ENCODE results near the gene CYP2C8. TPM values are rescaled to one million over a fixed set of nuclear protein-coding genes. Genes with fewer than 3 reads are reported as not detected.
"Not testable (repeated sequence)": the region's sequence is repeated elsewhere in the genome, so short reads cannot be mapped to it uniquely, and the experiment has no call there.

CYP2C8 gene
- 0.29 TPM for polyA plus RNA-seq (2013, experiment 1 of 2)
- polyA plus RNA-seq (2013, experiment 2 of 2), result 0.46 TPM

GRCh38 chr10:95069286-95069685, at the start of gene CYP2C8:
Gene CYP2C8 (minus strand): TSS chr10:95069497. CDS start chr10:95069402, 95 bp downstream.
- peak within 1 kb of the TSS; percentile 36 for H3K4ac ChIP-seq (ENCODE audit: low read depth, low read length)
- no peak within 1 kb of the TSS for H2BK15ac ChIP-seq (replicated peaks; ENCODE audit: low read depth)
- no peak within 1 kb of the TSS for H3K23ac ChIP-seq (ENCODE audit: low read length)
- no peak for DNase-seq
- no peak within 1 kb of the TSS for H2BK5ac ChIP-seq (ENCODE audit: low read length)
- no peak within 1 kb of the TSS for H4K8ac ChIP-seq (ENCODE audit: low read depth, low read length)
- H2BK120ac ChIP-seq (ENCODE audit: low read depth, low read length), result no peak within 1 kb of the TSS
- no peaks in the 10 kb centered on the region for H3K27me3 ChIP-seq (ENCODE audit: insufficient read depth, low read length, poor library complexity)
- H3K36me3 ChIP-seq (ENCODE audit: control insufficient read depth, insufficient read depth, low read length), result no peaks in the 10 kb centered on the region
- H3K27ac ChIP-seq (ENCODE audit: low read depth, low read length), result no peak within 1 kb of the TSS
- no peak within 1 kb of the TSS for H3K18ac ChIP-seq (ENCODE audit: low read length)
- no peak within 1 kb of the TSS for H4K5ac ChIP-seq (ENCODE audit: low read length)
- no peaks in the 10 kb centered on the region for H3K79me2 ChIP-seq (ENCODE audit: control insufficient read depth, insufficient read depth, low read length)
- H3K4me2 ChIP-seq (ENCODE audit: low read length), result no peak within 1 kb of the TSS
- no peaks in the 10 kb centered on the region for H3K79me1 ChIP-seq (ENCODE audit: low read length)
- H2AK5ac ChIP-seq (ENCODE audit: low read length), result no peak within 1 kb of the TSS
- no peak within 1 kb of the TSS for H3K56ac ChIP-seq (ENCODE audit: low read length)
- H3K4me3 ChIP-seq (ENCODE audit: low read length), result no peak within 1 kb of the TSS
- no peak within 1 kb of the TSS for H3K9ac ChIP-seq (ENCODE audit: low read length)
- no peaks in the 10 kb centered on the region for H3K4me1 ChIP-seq (ENCODE audit: control insufficient read depth, low read depth, low read length)

- Histone ChIP-seq H2BK5ac (ENCODE audit: low read length) (no peak overlapping the region), H3K56ac (ENCODE audit: low read length) (no peak overlapping the region), H3K18ac (ENCODE audit: low read length) (no peak overlapping the region), H4K8ac (ENCODE audit: low read depth, low read length) (no peak overlapping the region), H2BK15ac (replicated peaks; ENCODE audit: low read depth) (no peak overlapping the region), H3K79me2 (ENCODE audit: control insufficient read depth, insufficient read depth, low read length) (no peaks in the 10 kb centered on the region), H2AK5ac (ENCODE audit: low read length) (no peak overlapping the region), H3K27ac (ENCODE audit: low read depth, low read length) (no peak overlapping the region), H3K79me1 (ENCODE audit: low read length) (no peaks in the 10 kb centered on the region), H2BK120ac (ENCODE audit: low read depth, low read length) (no peak overlapping the region), H3K9ac (ENCODE audit: low read length) (no peak overlapping the region), H3K4me2 (ENCODE audit: low read length) (no peak overlapping the region), H3K4ac (ENCODE audit: low read depth, low read length) (no peak overlapping the region), H3K27me3 (ENCODE audit: insufficient read depth, low read length, poor library complexity) (no peaks in the 10 kb centered on the region), H4K5ac (ENCODE audit: low read length) (no peak overlapping the region), H3K4me3 (ENCODE audit: low read length) (no peak overlapping the region), H3K4me1 (ENCODE audit: control insufficient read depth, low read depth, low read length) (no peaks in the 10 kb centered on the region), H3K23ac (ENCODE audit: low read length) (no peak overlapping the region), H3K36me3 (ENCODE audit: control insufficient read depth, insufficient read depth, low read length) (no peaks in the 10 kb centered on the region)
- DNase-seq, result no peak
- no CpG with 5 or more reads among the region's 2 CpGs for WGBS (ENCODE audit: extremely low coverage, insufficient coverage, low lambda C conversion rate)
Observed at GRCh38 chr10:95116869-95117269, 47.6 kb upstream of the CYP2C8 start.

- not testable (repeated sequence) for H3K4me1 ChIP-seq (ENCODE audit: control insufficient read depth, low read depth, low read length); H3K9ac ChIP-seq (ENCODE audit: low read length); H2BK5ac ChIP-seq (ENCODE audit: low read length); H3K36me3 ChIP-seq (ENCODE audit: control insufficient read depth, insufficient read depth, low read length); H4K8ac ChIP-seq (ENCODE audit: low read depth, low read length); H3K56ac ChIP-seq (ENCODE audit: low read length); DNase-seq; H3K27ac ChIP-seq (ENCODE audit: low read depth, low read length); H3K4ac ChIP-seq (ENCODE audit: low read depth, low read length); H3K79me2 ChIP-seq (ENCODE audit: control insufficient read depth, insufficient read depth, low read length); H3K4me3 ChIP-seq (ENCODE audit: low read length); H3K18ac ChIP-seq (ENCODE audit: low read length); H2BK15ac ChIP-seq (replicated peaks; ENCODE audit: low read depth); H3K4me2 ChIP-seq (ENCODE audit: low read length); H3K27me3 ChIP-seq (ENCODE audit: insufficient read depth, low read length, poor library complexity); H3K23ac ChIP-seq (ENCODE audit: low read length); H2BK120ac ChIP-seq (ENCODE audit: low read depth, low read length); H4K5ac ChIP-seq (ENCODE audit: low read length); H3K79me1 ChIP-seq (ENCODE audit: low read length); H2AK5ac ChIP-seq (ENCODE audit: low read length)
- no CpG with 5 or more reads among the region's 6 CpGs for WGBS (ENCODE audit: extremely low coverage, insufficient coverage, low lambda C conversion rate)
Observed at GRCh38 chr10:95110823-95111222, 41.5 kb upstream of the CYP2C8 start.

GRCh38 chr10:95097805-95098204, 28.5 kb upstream of the CYP2C8 start:
- Histone ChIP-seq H3K36me3 (ENCODE audit: control insufficient read depth, insufficient read depth, low read length) (no peaks in the 10 kb centered on the region), H3K23ac (ENCODE audit: low read length) (no peak overlapping the region), H3K4ac (ENCODE audit: low read depth, low read length) (no peak overlapping the region), H2BK5ac (ENCODE audit: low read length) (no peak overlapping the region), H3K79me1 (ENCODE audit: low read length) (no peaks in the 10 kb centered on the region), H3K4me3 (ENCODE audit: low read length) (no peak overlapping the region), H2AK5ac (ENCODE audit: low read length) (no peak overlapping the region), H3K27me3 (ENCODE audit: insufficient read depth, low read length, poor library complexity) (no peaks in the 10 kb centered on the region), H3K4me1 (ENCODE audit: control insufficient read depth, low read depth, low read length) (no peaks in the 10 kb centered on the region), H3K27ac (ENCODE audit: low read depth, low read length) (no peak overlapping the region), H3K9ac (ENCODE audit: low read length) (no peak overlapping the region), H2BK15ac (replicated peaks; ENCODE audit: low read depth) (no peak overlapping the region), H4K5ac (ENCODE audit: low read length) (no peak overlapping the region), H2BK120ac (ENCODE audit: low read depth, low read length) (no peak overlapping the region), H3K18ac (ENCODE audit: low read length) (no peak overlapping the region), H3K56ac (ENCODE audit: low read length) (no peak overlapping the region), H3K79me2 (ENCODE audit: control insufficient read depth, insufficient read depth, low read length) (no peaks in the 10 kb centered on the region), H4K8ac (ENCODE audit: low read depth, low read length) (no peak overlapping the region), H3K4me2 (ENCODE audit: low read length) (no peak overlapping the region)
- no CpG with 5 or more reads among the region's 1 CpG for WGBS (ENCODE audit: extremely low coverage, insufficient coverage, low lambda C conversion rate)
- no peak for DNase-seq

- Histone ChIP-seq H3K9ac (ENCODE audit: low read length) (no peak overlapping the region), H4K5ac (ENCODE audit: low read length) (no peak overlapping the region), H2BK5ac (ENCODE audit: low read length) (no peak overlapping the region), H3K4me3 (ENCODE audit: low read length) (no peak overlapping the region), H3K4me1 (ENCODE audit: control insufficient read depth, low read depth, low read length) (no peaks in the 10 kb centered on the region), H2BK120ac (ENCODE audit: low read depth, low read length) (no peak overlapping the region), H3K36me3 (ENCODE audit: control insufficient read depth, insufficient read depth, low read length) (no peaks in the 10 kb centered on the region), H3K56ac (ENCODE audit: low read length) (no peak overlapping the region), H3K79me2 (ENCODE audit: control insufficient read depth, insufficient read depth, low read length) (no peaks in the 10 kb centered on the region), H4K8ac (ENCODE audit: low read depth, low read length) (no peak overlapping the region), H3K79me1 (ENCODE audit: low read length) (no peaks in the 10 kb centered on the region), H3K4me2 (ENCODE audit: low read length) (no peak overlapping the region), H3K27ac (ENCODE audit: low read depth, low read length) (no peak overlapping the region), H3K27me3 (ENCODE audit: insufficient read depth, low read length, poor library complexity) (no peaks in the 10 kb centered on the region), H3K23ac (ENCODE audit: low read length) (no peak overlapping the region), H2AK5ac (ENCODE audit: low read length) (no peak overlapping the region), H3K18ac (ENCODE audit: low read length) (no peak overlapping the region), H2BK15ac (replicated peaks; ENCODE audit: low read depth) (no peak overlapping the region), H3K4ac (ENCODE audit: low read depth, low read length) (no peak overlapping the region)
- WGBS (ENCODE audit: extremely low coverage, insufficient coverage, low lambda C conversion rate), result no CpG with 5 or more reads among the region's 1 CpG
- no peak for DNase-seq
Observed at GRCh38 chr10:95096143-95096542, 26.8 kb upstream of the CYP2C8 start.

- not testable (repeated sequence) for H3K23ac ChIP-seq (ENCODE audit: low read length); H3K9ac ChIP-seq (ENCODE audit: low read length); H2BK5ac ChIP-seq (ENCODE audit: low read length); H3K27me3 ChIP-seq (ENCODE audit: insufficient read depth, low read length, poor library complexity); H2AK5ac ChIP-seq (ENCODE audit: low read length); H3K36me3 ChIP-seq (ENCODE audit: control insufficient read depth, insufficient read depth, low read length); H3K18ac ChIP-seq (ENCODE audit: low read length); H3K27ac ChIP-seq (ENCODE audit: low read depth, low read length); H3K79me2 ChIP-seq (ENCODE audit: control insufficient read depth, insufficient read depth, low read length); H2BK120ac ChIP-seq (ENCODE audit: low read depth, low read length); H4K5ac ChIP-seq (ENCODE audit: low read length); H3K4ac ChIP-seq (ENCODE audit: low read depth, low read length); H3K4me2 ChIP-seq (ENCODE audit: low read length); H3K4me1 ChIP-seq (ENCODE audit: control insufficient read depth, low read depth, low read length); H4K8ac ChIP-seq (ENCODE audit: low read depth, low read length); H3K79me1 ChIP-seq (ENCODE audit: low read length); H3K56ac ChIP-seq (ENCODE audit: low read length); H2BK15ac ChIP-seq (replicated peaks; ENCODE audit: low read depth); DNase-seq; H3K4me3 ChIP-seq (ENCODE audit: low read length)
- no CpG with 5 or more reads among the region's 5 CpGs for WGBS (ENCODE audit: extremely low coverage, insufficient coverage, low lambda C conversion rate)
Observed at GRCh38 chr10:95079626-95080025, 10.3 kb upstream of the CYP2C8 start.
